A549 (cell line): ENCODE data around the gene FHIT. TPM values are rescaled to one million over a fixed set of nuclear protein-coding genes. Genes with fewer than 3 reads are reported as not detected.

Experiments
- ATAC-seq, 2 experiments: fragments of 200-7000 bp in 1 of 2; fragments of >200 bp in 1 of 2; cut with Nextera tagmentation in 1 of 2; cut with Tn5 transposase in 1 of 2; 3 replicates each; pipeline versions ENCODE4 v1.8.0 to v1.9.1; 2018 to 2020; ENCODE audit warnings: mild to moderate bottlenecking in 1 of 2, moderate library complexity in 1 of 2
- CTCF ChIA-PET: fragments of 300-600 bp; sonication (Branson Sonifier 250); formaldehyde crosslinking; extraction: SDS; loops from one replicate; lab custom pipeline; 2021; ENCODE audit warnings: antibody characterized with exemption, inconsistent platforms; lab: Yijun Ruan, JAX
- POLR2A ChIA-PET: fragments of 350-600 bp; formaldehyde crosslinking; extraction: SDS; loops from one replicate; lab custom pipeline; 2021; ENCODE audit warnings: antibody characterized with exemption, inconsistent platforms; lab: Yijun Ruan, JAX
- DNase-seq, 2 experiments: peaks; one replicate each; pipeline versions ENCODE4 v3.0.0 to v3.0.0-alpha.2; 2011 to 2016; ENCODE audit warnings: low read depth in 1 of 2, low spot score in 1 of 2
- FAIRE-seq: peaks from 2 replicates; lab custom pipeline; 2011; peaks lifted over from hg19 to GRCh38; lab: Jason Lieb, UNC
- H3K27ac ChIP-seq, 2 experiments: fragments of >200 bp; sonication (Bioruptor Twin); formaldehyde crosslinking; 3 replicates each; pipeline ENCODE4 v1.5.1; 2016 to 2017
- H3K4me1 ChIP-seq: fragments of >200 bp; sonication (Bioruptor Twin); formaldehyde crosslinking; 3 replicates; pipeline ENCODE4 v1.6.1; 2016
- H3K4me2 ChIP-seq: fragments of >200 bp; sonication (Bioruptor Twin); formaldehyde crosslinking; 3 replicates; pipeline ENCODE4 v1.6.1; 2016
- H3K4me3 ChIP-seq: fragments of >200 bp; sonication (Bioruptor Twin); formaldehyde crosslinking; 3 replicates; pipeline ENCODE4 v1.5.1; 2016
- H3K9me3 ChIP-seq: fragments of >200 bp; sonication (Bioruptor Twin); formaldehyde crosslinking; 3 replicates; pipeline ENCODE4 v1.6.1; 2016
- BHLHE40 ChIP-seq: IDR thresholded peaks from 2 replicates; pipeline ENCODE4 v1.6.1; 2012; ENCODE audit warnings: low read depth, low read length, inconsistent platforms
- CBX2 ChIP-seq: fragments of 200-600 bp; sonication (generic); IDR thresholded peaks from 2 replicates; pipeline ENCODE4 v1.6.1; 2016; ENCODE audit warnings: low read depth, mild to moderate bottlenecking, borderline replicate concordance
- CBX8 ChIP-seq: fragments of 200-600 bp; sonication (generic); IDR thresholded peaks from 2 replicates; pipeline ENCODE4 v1.6.1; 2016
- EHF ChIP-seq: fragments of 250-450 bp; sonication (Bioruptor Pico); IDR thresholded peaks from 2 replicates; pipeline ENCODE4 v1.5.0; 2020; ENCODE audit warnings: mild to moderate bottlenecking
- EHMT2 ChIP-seq: fragments of 200-600 bp; sonication (generic); IDR thresholded peaks from 2 replicates; pipeline ENCODE4 v1.6.1; 2016; ENCODE audit warnings: antibody characterized with exemption, low read depth, mild to moderate bottlenecking, moderate library complexity
- FOSB ChIP-seq: fragments of 250-450 bp; sonication (Bioruptor Pico); IDR thresholded peaks from 2 replicates; pipeline ENCODE4 v1.5.0; 2020; ENCODE audit warnings: mild to moderate bottlenecking, moderate library complexity
- FOSL2 ChIP-seq, 2 experiments: fragments of 450-650 bp in 1 of 2; fragments of >200 bp in 1 of 2; sonication (Bioruptor Twin) in 1 of 2; formaldehyde crosslinking; IDR thresholded peaks; 2 replicates each; pipeline versions ENCODE4 v1.5.0 to v1.6.1; 2016 to 2020; ENCODE audit warnings: mild to moderate bottlenecking in 1 of 2, moderate library complexity in 1 of 2
- GATA3 ChIP-seq: IDR thresholded peaks from 2 replicates; pipeline ENCODE4 v1.6.1; 2012; ENCODE audit warnings: borderline replicate concordance
- HDAC2 ChIP-seq: fragments of 200-600 bp; sonication (generic); IDR thresholded peaks from 2 replicates; pipeline ENCODE4 v1.6.1; 2016
- HEYL ChIP-seq: fragments of 250-450 bp; sonication (Bioruptor Pico); IDR thresholded peaks from 2 replicates; pipeline ENCODE4 v1.8.0; 2021; ENCODE audit warnings: mild to moderate bottlenecking, moderate library complexity
- JUNB ChIP-seq: fragments of >200 bp; sonication (Bioruptor Twin); formaldehyde crosslinking; IDR thresholded peaks from 2 replicates; pipeline ENCODE4 v1.6.1; 2016
- KDM1A ChIP-seq: fragments of 200-600 bp; sonication (generic); IDR thresholded peaks from 2 replicates; pipeline ENCODE4 v1.6.1; 2016; ENCODE audit warnings: low read depth, mild to moderate bottlenecking
- MAFK ChIP-seq: fragments of 450-650 bp; IDR thresholded peaks from 2 replicates; pipeline ENCODE4 v1.6.1; 2014; ENCODE audit not compliant: partially characterized antibody
- MAZ ChIP-seq: fragments of 150-350 bp; IDR thresholded peaks from 2 replicates; pipeline ENCODE4 v1.6.1; 2014; ENCODE audit warnings: antibody characterized with exemption, low read depth, low read length, borderline replicate concordance
- MYC ChIP-seq: IDR thresholded peaks from 2 replicates; pipeline ENCODE4 v1.6.1; 2012; ENCODE audit warnings: mild to moderate bottlenecking, inconsistent platforms, low read length, improper control_type of control experiment, borderline replicate concordance
- NR3C1 ChIP-seq: fragments of >200 bp; sonication (Bioruptor Twin); formaldehyde crosslinking; IDR thresholded peaks from 3 replicates; pipeline ENCODE4 v1.6.1; 2017
- POLR2AphosphoS2 ChIP-seq: conservative IDR thresholded peaks from 2 replicates; pipeline ENCODE4 v1.6.1; 2012; ENCODE audit warnings: low read length, improper control_type of control experiment, inconsistent platforms
- RARB ChIP-seq: fragments of 250-450 bp; sonication (Bioruptor Pico); IDR thresholded peaks from 2 replicates; pipeline ENCODE4 v1.8.0; 2021; ENCODE audit warnings: mild to moderate bottlenecking, moderate library complexity
- RFX5 ChIP-seq: fragments of 450-650 bp; IDR thresholded peaks from 2 replicates; pipeline ENCODE4 v1.7.1; 2014; ENCODE audit warnings: antibody characterized with exemption, mild to moderate bottlenecking, moderate library complexity
- RNF2 ChIP-seq: fragments of 200-600 bp; sonication (generic); IDR thresholded peaks from 2 replicates; pipeline ENCODE4 v1.6.1; 2016; ENCODE audit warnings: low read depth, mild to moderate bottlenecking, antibody characterized with exemption, moderate library complexity, borderline replicate concordance
- ZFP36 ChIP-seq: fragments of 450-650 bp; IDR thresholded peaks from 2 replicates; pipeline ENCODE4 v1.6.1; 2014; ENCODE audit warnings: borderline replicate concordance; ENCODE audit not compliant: partially characterized antibody
- ZNF302 ChIP-seq: fragments of 250-450 bp; sonication (Bioruptor Pico); IDR thresholded peaks from 2 replicates; pipeline ENCODE4 v1.9.0; 2021; ENCODE audit warnings: inconsistent platforms, mild to moderate bottlenecking, moderate library complexity
- WGBS: methylation state at CpG from one replicate; pipeline ENCODE4 v1.1.6; 2017; ENCODE audit errors: missing lambda C conversion rate; 5-methylcytosine and 5-hydroxymethylcytosine counted together
- polyA plus RNA-seq, 4 experiments: library from polyadenylated mRNA; depleted of rRNA in 3 of 4; stranded (reverse); fragments of >200 nt; fragmentation: RNase III in 1 of 4; extraction: RNeasy Plus Mini Kit Qiagen cat#74134 plus additional on column Dnase treatment in 1 of 4; gene quantifications; 2 replicates in 3 of 4; 3 replicates in 1 of 4; pipeline ENCODE4 v1.2.3, GENCODE V29; 2011 to 2017
- TF ChIP-seq, protein P1 (sequence below): fragments of 150-350 bp; IDR thresholded peaks from 2 replicates; pipeline ENCODE4 v1.6.1; 2014; ENCODE audit warnings: low read depth, mild to moderate bottlenecking, low read length
- TF ChIP-seq, protein P2 (sequence below): fragments of >200 bp; sonication (Bioruptor Twin); formaldehyde crosslinking; IDR thresholded peaks from 3 replicates; pipeline ENCODE4 v1.5.1; 2016
- TF ChIP-seq, protein P3 (sequence below): IDR thresholded peaks from 2 replicates; pipeline ENCODE4 v1.6.1; 2012
- TF ChIP-seq, protein P4 (sequence below): IDR thresholded peaks from 2 replicates; pipeline ENCODE4 v1.6.1; 2012
- TF ChIP-seq, protein P5 (sequence below): fragments of 450-650 bp; IDR thresholded peaks from 2 replicates; pipeline ENCODE4 v1.6.1; 2014; ENCODE audit warnings: antibody characterized with exemption
- TF ChIP-seq, protein P6 (sequence below): fragments of >200 bp; sonication (Bioruptor Twin); formaldehyde crosslinking; IDR thresholded peaks from 3 replicates; pipeline ENCODE4 v1.6.1; 2016

FHIT gene
- polyA plus RNA-seq, 2 of the 4 experiments (the other 2 are of a cell fraction), result 0.76 to 0.92 TPM

DNA sequence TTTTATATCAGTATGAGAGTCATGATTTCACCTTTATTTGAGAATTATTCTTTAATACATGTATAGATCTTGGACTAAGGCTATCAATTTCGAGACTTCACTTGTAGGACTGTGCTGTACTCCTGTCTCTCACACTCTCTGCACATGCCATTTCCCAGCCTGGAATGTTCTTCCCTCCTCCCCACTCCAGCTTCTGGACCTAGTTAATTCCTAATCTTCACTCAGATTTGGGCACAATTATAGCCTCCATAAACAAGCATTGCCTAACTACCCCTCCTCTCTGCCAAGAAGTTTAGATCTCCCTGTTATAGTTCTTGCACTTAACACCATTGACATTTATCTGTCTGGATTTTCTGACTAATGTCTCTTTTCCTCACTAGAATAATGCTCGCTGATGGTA lies 88.3 kb downstream of the FHIT start (continued):
- no peak for TF ChIP-seq POLR2AphosphoS2

DNA sequence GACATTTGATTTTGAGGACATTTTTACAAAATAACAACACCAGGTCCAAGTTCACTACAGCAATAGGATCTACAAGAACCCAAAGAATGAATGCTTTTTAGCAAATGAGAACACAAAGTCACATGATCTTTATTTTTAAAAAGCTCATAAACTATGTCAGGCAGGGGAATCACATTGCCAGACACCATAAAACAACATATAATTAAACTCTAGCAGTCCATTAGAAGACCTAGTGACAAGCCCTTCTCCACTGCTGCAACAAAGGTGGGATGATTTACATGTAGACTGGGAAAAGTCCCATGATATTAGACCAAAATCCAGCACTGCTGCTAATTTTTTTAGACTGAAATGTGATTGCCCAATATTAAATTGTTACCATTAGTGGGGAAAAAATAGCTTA lies 92.6 kb downstream of the FHIT start:
- CTCF ChIA-PET, result interaction anchor here (0.5 kb wide), 1 partner anchor 110 kb away, joined by 3 read pairs; no protein-coding TSS in a partner anchor

DNA sequence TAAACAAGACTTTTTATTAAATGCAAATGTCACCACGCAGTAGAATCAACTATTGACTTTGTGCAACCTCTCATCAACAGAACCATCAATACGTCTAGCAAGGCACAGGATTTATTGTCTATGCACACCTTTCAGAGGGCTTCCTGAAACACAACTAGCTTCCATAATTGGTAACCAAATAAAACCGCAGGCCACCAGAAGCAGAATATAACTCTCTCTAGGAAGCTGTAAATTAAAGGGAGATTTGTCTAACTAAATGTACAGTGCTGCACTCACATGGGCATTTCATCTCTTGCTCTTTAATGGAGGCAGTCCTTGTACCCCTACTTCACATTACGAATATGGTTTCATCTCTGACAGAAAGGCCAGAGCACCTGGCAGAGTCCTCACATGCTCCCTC lies 93.0 kb downstream of the FHIT start:
- ChIA-PET CTCF (interaction anchor here (0.5 kb wide), 1 partner anchor 110 kb away, joined by 3 read pairs; no protein-coding TSS in a partner anchor), POLR2A (no interaction called here)
- DNase-seq, result no peak
- no peak overlapping the region for H3K4me3 ChIP-seq
- TF ChIP-seq ZFP36, result no peak
- no peak for TF ChIP-seq CBX2
- TF ChIP-seq MYC, result no peak
- TF ChIP-seq POLR2AphosphoS2, result no peak
- no peak for TF ChIP-seq RNF2
- no peak overlapping the region for H3K4me2 ChIP-seq
- H3K9me3 ChIP-seq, result no peaks in the 10 kb centered on the region
- no peak for FAIRE-seq
- no peak overlapping the region for H3K27ac ChIP-seq
- no peaks in the 10 kb centered on the region for H3K4me1 ChIP-seq
- ATAC-seq, result no peak
- WGBS, result 40% methylated on average over 4 of the region's 4 CpGs

More for the DNA sequence above, 92.6 kb downstream of the FHIT start:
- Histone ChIP-seq H3K4me1 (no peaks in the 10 kb centered on the region), H3K9me3 (no peaks in the 10 kb centered on the region)
- no peak for ATAC-seq
- TF ChIP-seq GATA3 (no peak), FOSL2 (IDR thresholded peaks at IDR 0.05) (no peak), FOSL2 (CRISPR knock-in tag; IDR thresholded peaks at IDR 0.05) (no peak), EHMT2 (no peak), EHF (CRISPR knock-in tag) (no peak), JUNB (no peak), MAFK (no peak), MAZ (no peak), HDAC2 (no peak), FOSB (no peak)
- TF ChIP-seq, protein P1, sequence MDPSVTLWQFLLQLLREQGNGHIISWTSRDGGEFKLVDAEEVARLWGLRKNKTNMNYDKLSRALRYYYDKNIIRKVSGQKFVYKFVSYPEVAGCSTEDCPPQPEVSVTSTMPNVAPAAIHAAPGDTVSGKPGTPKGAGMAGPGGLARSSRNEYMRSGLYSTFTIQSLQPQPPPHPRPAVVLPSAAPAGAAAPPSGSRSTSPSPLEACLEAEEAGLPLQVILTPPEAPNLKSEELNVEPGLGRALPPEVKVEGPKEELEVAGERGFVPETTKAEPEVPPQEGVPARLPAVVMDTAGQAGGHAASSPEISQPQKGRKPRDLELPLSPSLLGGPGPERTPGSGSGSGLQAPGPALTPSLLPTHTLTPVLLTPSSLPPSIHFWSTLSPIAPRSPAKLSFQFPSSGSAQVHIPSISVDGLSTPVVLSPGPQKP, result no peak
- TF ChIP-seq, protein P2, sequence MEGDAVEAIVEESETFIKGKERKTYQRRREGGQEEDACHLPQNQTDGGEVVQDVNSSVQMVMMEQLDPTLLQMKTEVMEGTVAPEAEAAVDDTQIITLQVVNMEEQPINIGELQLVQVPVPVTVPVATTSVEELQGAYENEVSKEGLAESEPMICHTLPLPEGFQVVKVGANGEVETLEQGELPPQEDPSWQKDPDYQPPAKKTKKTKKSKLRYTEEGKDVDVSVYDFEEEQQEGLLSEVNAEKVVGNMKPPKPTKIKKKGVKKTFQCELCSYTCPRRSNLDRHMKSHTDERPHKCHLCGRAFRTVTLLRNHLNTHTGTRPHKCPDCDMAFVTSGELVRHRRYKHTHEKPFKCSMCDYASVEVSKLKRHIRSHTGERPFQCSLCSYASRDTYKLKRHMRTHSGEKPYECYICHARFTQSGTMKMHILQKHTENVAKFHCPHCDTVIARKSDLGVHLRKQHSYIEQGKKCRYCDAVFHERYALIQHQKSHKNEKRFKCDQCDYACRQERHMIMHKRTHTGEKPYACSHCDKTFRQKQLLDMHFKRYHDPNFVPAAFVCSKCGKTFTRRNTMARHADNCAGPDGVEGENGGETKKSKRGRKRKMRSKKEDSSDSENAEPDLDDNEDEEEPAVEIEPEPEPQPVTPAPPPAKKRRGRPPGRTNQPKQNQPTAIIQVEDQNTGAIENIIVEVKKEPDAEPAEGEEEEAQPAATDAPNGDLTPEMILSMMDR, result no peak
- TF ChIP-seq, protein P3, sequence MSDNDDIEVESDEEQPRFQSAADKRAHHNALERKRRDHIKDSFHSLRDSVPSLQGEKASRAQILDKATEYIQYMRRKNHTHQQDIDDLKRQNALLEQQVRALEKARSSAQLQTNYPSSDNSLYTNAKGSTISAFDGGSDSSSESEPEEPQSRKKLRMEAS, result no peak
- TF ChIP-seq, protein P4, sequence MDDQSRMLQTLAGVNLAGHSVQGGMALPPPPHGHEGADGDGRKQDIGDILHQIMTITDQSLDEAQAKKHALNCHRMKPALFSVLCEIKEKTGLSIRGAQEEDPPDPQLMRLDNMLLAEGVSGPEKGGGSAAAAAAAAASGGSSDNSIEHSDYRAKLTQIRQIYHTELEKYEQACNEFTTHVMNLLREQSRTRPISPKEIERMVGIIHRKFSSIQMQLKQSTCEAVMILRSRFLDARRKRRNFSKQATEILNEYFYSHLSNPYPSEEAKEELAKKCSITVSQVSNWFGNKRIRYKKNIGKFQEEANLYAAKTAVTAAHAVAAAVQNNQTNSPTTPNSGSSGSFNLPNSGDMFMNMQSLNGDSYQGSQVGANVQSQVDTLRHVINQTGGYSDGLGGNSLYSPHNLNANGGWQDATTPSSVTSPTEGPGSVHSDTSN, result no peak
- TF ChIP-seq, all 56 proteins: peak for 0
- Histone ChIP-seq H3K4me2 (no peak overlapping the region), H3K4me3 (no peak overlapping the region), H3K27ac (no peak overlapping the region)
- POLR2A ChIA-PET, result no interaction called here
- no peak for DNase-seq
- no peak for FAIRE-seq

DNA sequence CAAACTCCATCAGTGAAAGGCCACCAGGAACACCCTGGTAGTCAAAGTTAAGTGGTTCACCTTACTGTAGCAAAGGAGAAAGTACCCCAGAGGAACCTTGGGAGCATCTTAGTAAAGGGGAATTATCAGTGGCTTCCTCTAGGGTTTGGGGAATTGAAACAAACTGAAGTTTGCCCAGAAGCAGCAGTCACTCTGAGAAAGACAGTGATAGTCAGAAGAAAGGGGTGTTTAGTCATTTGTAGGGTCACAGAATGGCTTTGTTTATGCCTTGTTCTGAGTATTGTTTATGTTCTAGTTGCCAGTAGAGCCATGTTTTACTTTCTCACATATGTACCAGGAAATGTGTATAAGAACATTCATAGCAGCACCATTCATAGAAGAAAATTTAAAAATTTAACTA lies 93.8 kb downstream of the FHIT start:
- DNase-seq (no peak), FAIRE-seq (no peak), ATAC-seq (no peak)
- POLR2A ChIA-PET, result no interaction called here
- CTCF ChIA-PET, result no interaction called here
- Histone ChIP-seq H3K27ac (no peak overlapping the region), H3K4me3 (no peak overlapping the region), H3K4me1 (no peaks in the 10 kb centered on the region), H3K9me3 (no peaks in the 10 kb centered on the region), H3K4me2 (no peak overlapping the region)
- TF ChIP-seq, protein P5, sequence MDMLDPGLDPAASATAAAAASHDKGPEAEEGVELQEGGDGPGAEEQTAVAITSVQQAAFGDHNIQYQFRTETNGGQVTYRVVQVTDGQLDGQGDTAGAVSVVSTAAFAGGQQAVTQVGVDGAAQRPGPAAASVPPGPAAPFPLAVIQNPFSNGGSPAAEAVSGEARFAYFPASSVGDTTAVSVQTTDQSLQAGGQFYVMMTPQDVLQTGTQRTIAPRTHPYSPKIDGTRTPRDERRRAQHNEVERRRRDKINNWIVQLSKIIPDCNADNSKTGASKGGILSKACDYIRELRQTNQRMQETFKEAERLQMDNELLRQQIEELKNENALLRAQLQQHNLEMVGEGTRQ, result no peak
- no peak for TF ChIP-seq CBX8
- TF ChIP-seq, protein P3, result no peak
- TF ChIP-seq NR3C1, result no peak
- TF ChIP-seq BHLHE40, result no peak
- no peak for TF ChIP-seq HDAC2
- no peak for TF ChIP-seq ZNF302 (CRISPR knock-in tag)
- no peak for TF ChIP-seq KDM1A
- TF ChIP-seq, protein P6, sequence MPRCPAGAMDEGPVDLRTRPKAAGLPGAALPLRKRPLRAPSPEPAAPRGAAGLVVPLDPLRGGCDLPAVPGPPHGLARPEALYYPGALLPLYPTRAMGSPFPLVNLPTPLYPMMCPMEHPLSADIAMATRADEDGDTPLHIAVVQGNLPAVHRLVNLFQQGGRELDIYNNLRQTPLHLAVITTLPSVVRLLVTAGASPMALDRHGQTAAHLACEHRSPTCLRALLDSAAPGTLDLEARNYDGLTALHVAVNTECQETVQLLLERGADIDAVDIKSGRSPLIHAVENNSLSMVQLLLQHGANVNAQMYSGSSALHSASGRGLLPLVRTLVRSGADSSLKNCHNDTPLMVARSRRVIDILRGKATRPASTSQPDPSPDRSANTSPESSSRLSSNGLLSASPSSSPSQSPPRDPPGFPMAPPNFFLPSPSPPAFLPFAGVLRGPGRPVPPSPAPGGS, result no peak
- TF ChIP-seq RNF2, result no peak
- TF ChIP-seq MAZ, result no peak
- TF ChIP-seq HEYL, result no peak
- TF ChIP-seq RARB (CRISPR knock-in tag), result no peak
- no peak for TF ChIP-seq FOSL2 (IDR thresholded peaks at IDR 0.05)
- no peak for TF ChIP-seq FOSL2 (CRISPR knock-in tag; IDR thresholded peaks at IDR 0.05)
- TF ChIP-seq RFX5, result no peak
